K562 (cell line): ENCODE measurements around the gene CMTM4. TPM values are rescaled to one million over a fixed set of nuclear protein-coding genes. Genes with fewer than 3 reads are reported as not detected.
"Not testable (repeated sequence)": the region's sequence is repeated elsewhere in the genome, so short reads cannot be mapped to it uniquely, and the experiment has no call there.

ENCODE experiments used
- ATAC-seq: fragments of 200-7000 bp; cut with Tn5 transposase; 3 replicates; pipeline ENCODE4 v1.9.1; 2020; ENCODE audit warnings: moderate library complexity
- BruUV-seq: library from RNA; stranded (reverse); fragments of 400-500 nt; replicated peaks from 2 replicates; lab custom pipeline; 2021; lab: Mats Ljungman, UMichigan
- CTCF ChIA-PET: fragments of 300-600 bp; formaldehyde crosslinking; extraction: SDS; loops from one replicate; lab custom pipeline; 2021; ENCODE audit warnings: low intra/inter-chr PET ratio; lab: Yijun Ruan, JAX
- POLR2A ChIA-PET: fragments of 300-600, 350-650 bp; sonication (Branson Sonifier 250); formaldehyde crosslinking; extraction: SDS; loops from one replicate; lab custom pipeline; 2021; ENCODE audit warnings: antibody characterized with exemption, inconsistent platforms; lab: Yijun Ruan, JAX
- DNase-seq, 4 experiments: peaks; one replicate each; pipeline versions ENCODE4 v3.0.0 to v3.0.0-alpha.2; 2011 to 2018; ENCODE audit warnings: low spot score in 3 of 4, mixed read lengths in 3 of 4; ENCODE audit errors: extremely low read depth in 1 of 4
- FAIRE-seq: peaks from 2 replicates; lab custom pipeline; 2011; peaks lifted over from hg19 to GRCh38; lab: Jason Lieb, UNC
- H2AFZ ChIP-seq: 2 replicates; pipeline ENCODE4 v1.6.0; 2011; ENCODE audit warnings: low read depth, low read length, control low read depth, inconsistent platforms
- H3K27ac ChIP-seq: fragments of 200-600 bp; 3 replicates; pipeline ENCODE4 v1.8.0; 2011; ENCODE audit warnings: low read depth, mild to moderate bottlenecking, control low read depth, inconsistent platforms, low read length, moderate library complexity, mixed read lengths; ENCODE audit errors: extremely low read depth
- H3K27me3 ChIP-seq, 2 experiments: fragments of 300-600 bp in 1 of 2; 2 replicates in 1 of 2; 3 replicates in 1 of 2; pipeline versions ENCODE4 v1.6.0 to v1.8.0; 2011; ENCODE audit warnings: inconsistent platforms in 2 of 2, low read length in 2 of 2, mild to moderate bottlenecking in 1 of 2, mixed read lengths in 1 of 2, moderate library complexity in 1 of 2; ENCODE audit not compliant: control insufficient read depth in 2 of 2, insufficient read depth in 2 of 2
- H3K36me3 ChIP-seq: fragments of 300-600 bp; 3 replicates; pipeline ENCODE4 v1.8.0; 2011; ENCODE audit warnings: mild to moderate bottlenecking, low read length, inconsistent platforms; ENCODE audit not compliant: control insufficient read depth, insufficient read depth
- H3K4me1 ChIP-seq, 2 experiments: fragments of 200-600 bp in 1 of 2; replicated peaks in 1 of 2; 2 replicates in 1 of 2; 3 replicates in 1 of 2; pipeline versions ENCODE4 v1.5.1 to v1.8.0; 2011; ENCODE audit warnings: inconsistent platforms in 2 of 2, low read length in 2 of 2, mild to moderate bottlenecking in 1 of 2, mixed read lengths in 1 of 2, moderate library complexity in 1 of 2; ENCODE audit not compliant: control insufficient read depth in 2 of 2, insufficient read depth in 2 of 2
- H3K4me2 ChIP-seq: 2 replicates; pipeline ENCODE4 v1.6.1; 2011; ENCODE audit warnings: low read length, control low read depth, inconsistent platforms, mixed read lengths; ENCODE audit not compliant: insufficient read depth
- H3K4me3 ChIP-seq: fragments of 200-600 bp; sonication (generic), shearing (Covaris generic); 2 replicates; pipeline ENCODE4 v1.5.1; 2016; ENCODE audit warnings: control low read depth, inconsistent platforms
- H3K79me2 ChIP-seq: fragments of 200-600 bp; 3 replicates; pipeline ENCODE4 v1.8.0; 2011; ENCODE audit warnings: low read length, inconsistent platforms; ENCODE audit not compliant: control insufficient read depth, insufficient read depth
- H3K9ac ChIP-seq, 2 experiments: 2 replicates each; pipeline versions ENCODE4 v1.6.0 to v1.6.1; 2011; ENCODE audit warnings: low read depth in 2 of 2, low read length in 2 of 2, control low read depth in 1 of 2, inconsistent platforms in 1 of 2, mild to moderate bottlenecking in 1 of 2, mixed read lengths in 1 of 2; ENCODE audit not compliant: insufficient read depth in 1 of 2
- H3K9me1 ChIP-seq: one replicate; pipeline ENCODE4 v1.6.0; 2011; ENCODE audit warnings: inconsistent platforms, mild to moderate bottlenecking, low read length, moderate library complexity; ENCODE audit not compliant: control insufficient read depth, insufficient read depth
- H3K9me3 ChIP-seq: replicated peaks from 2 replicates; pipeline ENCODE4 v1.5.1; 2011; ENCODE audit warnings: low read depth, low read length, inconsistent platforms; ENCODE audit not compliant: control insufficient read depth, insufficient read depth
- H4K20me1 ChIP-seq: replicated peaks from 2 replicates; pipeline ENCODE4 v1.6.1; 2011; ENCODE audit warnings: low read length, inconsistent platforms, mixed read lengths; ENCODE audit not compliant: control insufficient read depth, insufficient read depth
- ARID1B ChIP-seq: fragments of 450-650 bp; IDR thresholded peaks from 2 replicates; pipeline ENCODE4 v1.6.1; 2016; ENCODE audit warnings: antibody characterized with exemption, mild to moderate bottlenecking, inconsistent platforms
- BCL6 ChIP-seq: fragments of 250-450 bp; sonication (Bioruptor Pico); IDR thresholded peaks from 2 replicates; pipeline ENCODE4 v1.4.0; 2020
- CBFA2T2 ChIP-seq: fragments of 450-650 bp; conservative IDR thresholded peaks from 2 replicates; pipeline ENCODE4 v1.6.1; 2017; ENCODE audit warnings: mild to moderate bottlenecking
- CBFA2T3 ChIP-seq: fragments of 450-650 bp; IDR thresholded peaks from 2 replicates; pipeline ENCODE4 v1.6.1; 2017
- ESRRA ChIP-seq: fragments of 450-650 bp; IDR thresholded peaks from 2 replicates; pipeline ENCODE4 v1.6.1; 2014; ENCODE audit warnings: low read depth, mild to moderate bottlenecking, moderate library complexity, borderline replicate concordance
- KDM1A ChIP-seq, 2 experiments: fragments of 450-650 bp; IDR thresholded peaks; 2 replicates each; pipeline ENCODE4 v1.6.1; 2016; ENCODE audit warnings: mild to moderate bottlenecking in 2 of 2
- MNT ChIP-seq, 2 experiments: fragments of 450-650 bp; conservative IDR thresholded peaks; 2 replicates each; pipeline ENCODE4 v1.6.1; 2017; ENCODE audit warnings: mild to moderate bottlenecking in 2 of 2, moderate library complexity in 2 of 2
- NCOR1 ChIP-seq: fragments of 450-650 bp; IDR thresholded peaks from 2 replicates; pipeline ENCODE4 v1.6.1; 2016; ENCODE audit warnings: mild to moderate bottlenecking, moderate library complexity
- RAD21 ChIP-seq, 2 experiments: fragments of 250-450 bp in 1 of 2; fragments of 450-650 bp in 1 of 2; sonication (Bioruptor Pico) in 1 of 2; formaldehyde crosslinking in 1 of 2; IDR thresholded peaks in 1 of 2; conservative IDR thresholded peaks in 1 of 2; 2 replicates each; pipeline versions ENCODE4 v1.4.0 to v1.8.0; 2020 to 2022; ENCODE audit warnings: mild to moderate bottlenecking in 2 of 2, moderate library complexity in 1 of 2
- TAL1 ChIP-seq: fragments of 450-650 bp; IDR thresholded peaks from 2 replicates; pipeline ENCODE4 v1.6.1; 2016; ENCODE audit warnings: mild to moderate bottlenecking
- WGBS: fragments of 100-300 bp; shearing (Covaris generic); methylation state at CpG from one replicate; pipeline ENCODE4 v1.1.6; 2016; ENCODE audit warnings: low coverage, mixed read lengths; ENCODE audit not compliant: insufficient coverage; ENCODE audit errors: missing lambda C conversion rate; 5-methylcytosine and 5-hydroxymethylcytosine counted together
- in situ Hi-C: fragments of 300-500 bp; cut with MboI; formaldehyde crosslinking; loops from 4 replicates; pipeline ENCODE4 v1.15.0; 2018; ENCODE audit warnings: inconsistent platforms, mixed read lengths
- intact Hi-C: fragments of 100-400 bp; cut with micrococcal nuclease; formaldehyde crosslinking; loops from 2 replicates; pipeline ENCODE4 v1.14.2; 2022
- polyA plus RNA-seq, 8 experiments: library from polyadenylated mRNA; depleted of rRNA in 4 of 8; stranded (reverse) in 5 of 8; unstranded in 3 of 8; fragments of >200 nt; fragmentation: Nextera tagmentation in 2 of 8; fragmentation: Illumina TruSeq in 1 of 8; extraction: Ambion mirVana in 2 of 8; extraction: Trizol in 1 of 8; gene quantifications; 2 replicates each; pipeline versions ENCODE4 v1.2.1 to v1.2.3, GENCODE V29; 2011 to 2014; ENCODE audit warnings: inconsistent platforms in 1 of 8, missing spikeins in 1 of 8
- total RNA-seq, 7 experiments: library from RNA; depleted of rRNA in 6 of 7; stranded (reverse); fragments of >200 nt in 6 of 7; fragmentation: Illumina TruSeq in 2 of 7; extraction: Trizol in 2 of 7; gene quantifications; 2 replicates each; pipeline versions ENCODE4 v1.2.1 to v1.2.3, GENCODE V29; 2011 to 2021; ENCODE audit warnings: low replicate concordance in 1 of 7

The CMTM4 gene
- total and polyA plus RNA-seq, 9 of the 15 experiments (the other 6 are each of a cell fraction or from before 2014, with no cell fraction given) = 2.0 to 21.3 (median 12.5) TPM

GRCh38 chr16:66634527-66635196 lies 61.9 kb downstream of the CMTM4 start:
- H3K9me1 ChIP-seq = peaks cover 4% of the 10 kb centered on the region
- peaks cover 14 to 20% of the 10 kb centered on the region in 2 experiments for H3K4me1 ChIP-seq
- no peaks in the 10 kb centered on the region for H3K79me2 ChIP-seq
- H4K20me1 ChIP-seq = no peaks in the 10 kb centered on the region
- CTCF ChIA-PET = no interaction called here
- in situ Hi-C loops = no loop called here
- ATAC-seq (no peak), DNase-seq (no peak), FAIRE-seq (peak; percentile 35)
- intact Hi-C loops = no loop called here
- no peaks in the 10 kb centered on the region for H3K9me3 ChIP-seq
- H3K27ac ChIP-seq = no peak overlapping the region
- H3K4me3 ChIP-seq = no peak overlapping the region
- POLR2A ChIA-PET = interaction anchor here (0.6 to 1.4 kb wide), 5 partner anchors 8 to 26 kb away, joined by 3 to 5 read pairs (median 4); no protein-coding TSS in a partner anchor
- no peak overlapping the region for H3K4me2 ChIP-seq
- no TSS peak for BruUV-seq
- no peaks in the 10 kb centered on the region for H3K27me3 ChIP-seq
- H3K36me3 ChIP-seq = peaks cover 6% of the 10 kb centered on the region; the same call in 2 of the 3 replicates
- TF ChIP-seq ESRRA = 0 out of 2 replicates have a peak, but pooled peaks have one; percentile 38
- TF ChIP-seq BCL6 = no peak
- no peak for TF ChIP-seq RAD21 (CRISPR knock-in tag; conservative IDR thresholded peaks at IDR 0.05 in 1 of 2, IDR thresholded peaks at IDR 0.05 in 1 of 2)
- H2AFZ ChIP-seq = no peak overlapping the region
- no peak overlapping the region for H3K9ac ChIP-seq
- whole genome bisulfite sequencing = 91% methylated on average over 4 of the region's 4 CpGs

GRCh38 chr16:66631558-66631957 lies 65.0 kb downstream of the CMTM4 start:
- TF ChIP-seq KDM1A (IDR thresholded peaks at IDR 0.05) (peak in 1 of 2 experiments; percentile 52; a peak in 1 of 4 replicates), CBFA2T3 (peak; percentile 75), NCOR1 (peak; percentile 19; the same call in 1 of the 2 replicates), ARID1B (peak; percentile 32; the same call in 1 of the 2 replicates), TAL1 (peak; percentile 34; the same call in 1 of the 2 replicates), CBFA2T2 (peak; percentile 63), MNT (conservative IDR thresholded peaks at IDR 0.05) (0 out of 4 replicates have a peak, but pooled peaks of 1 of the 2 experiments have one; percentile 27)
- DNase-seq, H3K27me3 ChIP-seq, H3K4me2 ChIP-seq, in situ Hi-C loops, H3K4me3 ChIP-seq, H2AFZ ChIP-seq, FAIRE-seq, H4K20me1 ChIP-seq, BruUV-seq, H3K36me3 ChIP-seq, H3K9ac ChIP-seq, H3K79me2 ChIP-seq, intact Hi-C loops, CTCF ChIA-PET, H3K9me1 ChIP-seq, H3K9me3 ChIP-seq: not testable (repeated sequence)
- 12% methylated on average over 3 of the region's 4 CpGs for WGBS
- POLR2A ChIA-PET = interaction anchor here (1.0 kb wide), 2 partner anchors 13 to 43 kb away, joined by 3 to 4 read pairs; no protein-coding TSS in a partner anchor
- Histone ChIP-seq H3K4me1 (peaks cover 14 to 20% of the 10 kb centered on the region in 2 experiments), H3K27ac (peak overlapping the region; percentile 75; the same call in 2 of the 3 replicates)
- peak; percentile 34 for ATAC-seq
